HG02678 (cell line): Measurements from ENCODE around the gene ANK3.
A peak's percentile ranks its signal among the peaks of the same experiment; 100 is the strongest.

ENCODE experiments used
- ATAC-seq: cut with Tn5 transposase; IDR thresholded peaks from one replicate; pipeline ENCODE4 v1.9.1; 2021; ENCODE audit warnings: mild to moderate bottlenecking, moderate library complexity; ENCODE audit not compliant: unreplicated experiment

Gene ANK3

DNA sequence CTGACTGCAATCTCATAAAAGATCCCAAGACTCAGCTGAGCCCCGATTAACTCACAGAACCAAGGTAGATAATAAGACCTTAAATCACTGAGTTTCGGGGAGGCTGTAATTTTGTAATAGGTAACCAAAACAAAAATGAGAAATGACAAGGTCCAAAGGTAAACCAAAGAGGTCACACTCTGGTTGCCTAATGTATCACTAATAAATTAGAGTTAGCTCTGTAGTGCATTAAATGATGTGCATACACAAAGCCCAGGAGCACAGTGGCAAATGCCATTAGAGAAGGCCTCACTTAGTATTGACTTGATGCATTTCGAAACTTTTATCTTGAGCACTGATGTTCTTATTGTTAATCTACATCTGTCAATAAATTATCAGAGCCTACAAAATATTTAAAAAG, 245.6 kb downstream of the ANK3 start:
- ATAC-seq: no peak

DNA sequence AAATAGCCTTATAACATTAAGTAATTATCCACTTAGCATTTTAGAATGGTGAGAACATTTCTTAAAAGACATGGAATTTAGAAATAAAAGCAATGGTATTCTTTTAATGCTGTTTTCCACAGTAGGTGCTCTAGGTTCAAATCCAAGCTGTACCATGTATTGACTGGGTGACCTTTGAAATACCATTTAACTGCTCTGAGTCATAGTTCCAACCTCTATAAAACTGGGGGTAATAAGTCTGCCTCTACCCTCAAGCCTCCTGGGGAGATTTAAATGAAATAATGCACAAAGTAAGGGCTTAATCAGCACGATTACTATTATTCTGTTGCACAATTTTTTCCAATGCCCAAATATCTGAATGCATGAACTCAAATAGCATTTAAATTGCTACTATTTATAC, 246.9 kb downstream of the ANK3 start:
- ATAC-seq: no peak

DNA sequence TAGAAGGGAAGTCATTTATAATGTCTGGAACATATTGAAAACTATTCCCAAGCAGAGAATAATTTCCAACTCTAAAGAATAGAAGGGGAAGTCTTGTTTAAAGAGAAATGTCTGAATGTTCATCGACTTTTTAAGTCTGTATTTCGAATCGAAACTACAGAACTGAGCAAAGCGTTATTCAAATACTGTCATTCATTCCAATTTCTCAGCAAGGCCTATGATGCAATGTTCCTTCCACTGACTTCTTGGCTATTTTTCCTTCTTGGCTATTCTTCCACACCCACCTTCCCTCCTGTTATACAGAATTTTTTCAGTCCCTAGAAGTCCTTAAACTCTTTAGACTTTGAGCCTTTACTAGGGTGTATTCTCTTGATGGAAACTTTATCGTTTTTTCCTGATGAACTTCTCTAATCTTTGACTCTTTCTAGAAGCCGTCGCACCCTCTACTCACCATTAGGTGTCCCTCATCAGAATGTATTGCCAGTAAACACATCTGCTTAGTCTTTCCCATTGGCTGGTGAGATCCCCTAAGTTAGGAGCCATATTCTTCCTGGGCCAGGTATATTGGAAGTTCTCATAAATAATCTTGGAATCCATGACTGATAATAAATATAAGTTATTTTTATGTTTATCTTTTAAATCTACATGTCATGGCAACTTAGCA, 247.6 kb downstream of the ANK3 start:
- ATAC-seq: no peak

DNA sequence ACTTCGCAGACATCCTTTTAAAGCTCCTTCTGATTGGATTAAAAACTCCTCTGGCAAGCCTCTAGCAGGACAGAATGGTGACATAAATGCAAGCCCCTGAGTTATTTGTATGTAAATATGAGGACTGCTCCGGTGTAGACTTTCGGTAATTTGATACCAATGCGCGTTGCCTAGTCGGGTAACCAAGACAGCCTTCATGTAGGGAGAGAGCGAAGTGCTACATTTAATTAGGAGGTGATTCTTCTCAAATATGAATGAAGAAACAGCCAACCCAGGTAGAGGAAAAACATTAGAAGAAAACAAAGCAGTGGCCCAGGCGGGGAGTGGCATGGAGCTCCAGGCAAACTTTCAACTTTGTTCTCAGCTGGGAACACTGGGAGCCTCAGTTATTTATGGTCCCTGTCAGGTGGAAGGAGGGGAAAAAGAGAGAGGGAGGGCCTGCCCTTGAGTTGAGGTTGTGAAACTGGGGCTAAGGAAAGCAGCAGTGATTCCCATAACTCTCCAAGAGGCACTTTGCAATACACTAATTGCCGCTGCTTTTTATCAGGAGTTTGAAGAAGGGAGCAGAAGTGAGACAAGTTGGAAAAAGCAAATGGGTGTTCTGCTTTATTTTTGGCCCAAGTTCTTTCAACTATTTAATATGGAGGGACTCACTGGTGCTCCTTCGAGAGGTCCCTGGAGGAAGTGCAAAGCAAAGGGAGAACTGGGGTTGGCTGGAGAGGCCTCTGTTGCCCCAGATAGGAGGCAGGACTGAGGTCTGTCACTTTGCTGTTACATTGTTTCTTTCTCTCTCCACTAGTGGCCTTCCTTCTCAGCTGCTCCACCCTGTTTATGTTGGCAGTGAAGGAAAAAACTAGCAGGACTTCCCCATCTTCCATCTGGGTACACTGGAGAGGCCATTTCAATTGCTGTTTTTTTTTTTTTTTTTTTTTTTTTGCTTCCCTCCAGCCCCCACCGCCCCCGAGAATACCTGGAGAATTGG, 248.7 kb downstream of the ANK3 start:
- ATAC-seq: no peak

- no peak for ATAC-seq
Measured at GRCh38 chr10:60139798-60140566, 249.7 kb downstream of the ANK3 start.

DNA sequence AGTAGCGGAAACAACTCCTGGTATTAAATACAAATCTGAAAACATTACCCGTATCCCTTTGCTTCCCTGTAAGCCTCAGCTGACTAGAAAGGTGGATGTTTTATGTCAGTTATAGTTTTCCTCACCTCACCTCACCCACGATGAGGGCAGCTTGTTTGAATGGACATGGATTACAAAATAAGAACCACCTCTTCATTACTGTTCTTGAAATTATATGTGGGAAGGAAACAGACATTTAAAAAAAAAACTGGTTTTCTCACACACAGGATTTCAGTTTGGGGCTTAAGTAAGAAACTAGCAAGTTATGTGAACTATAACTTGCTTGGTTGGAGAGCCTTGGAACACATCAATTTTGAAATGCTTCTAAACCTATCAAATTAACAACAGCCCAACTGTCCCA, 250.4 kb downstream of the ANK3 start:
- no peak for ATAC-seq

DNA sequence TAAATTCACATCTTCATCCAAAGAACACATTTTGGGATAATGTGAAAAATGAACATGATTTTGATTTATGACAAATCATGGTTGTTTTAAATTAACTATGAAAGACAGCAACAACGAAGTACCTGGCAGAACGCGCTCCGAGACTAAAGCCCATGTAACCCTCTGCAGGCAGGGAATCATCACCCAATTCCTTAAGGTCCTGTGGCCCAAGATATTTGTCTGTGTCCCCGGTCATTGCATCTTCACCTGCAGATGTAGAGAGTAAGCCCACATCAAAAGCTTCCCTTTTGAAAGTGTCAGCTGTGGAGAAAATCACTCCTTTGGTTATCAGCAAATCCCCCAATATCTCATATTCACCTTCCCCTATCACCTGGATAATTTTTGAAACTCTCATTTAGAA, 250.8 kb downstream of the ANK3 start:
- ATAC-seq: no peak

DNA sequence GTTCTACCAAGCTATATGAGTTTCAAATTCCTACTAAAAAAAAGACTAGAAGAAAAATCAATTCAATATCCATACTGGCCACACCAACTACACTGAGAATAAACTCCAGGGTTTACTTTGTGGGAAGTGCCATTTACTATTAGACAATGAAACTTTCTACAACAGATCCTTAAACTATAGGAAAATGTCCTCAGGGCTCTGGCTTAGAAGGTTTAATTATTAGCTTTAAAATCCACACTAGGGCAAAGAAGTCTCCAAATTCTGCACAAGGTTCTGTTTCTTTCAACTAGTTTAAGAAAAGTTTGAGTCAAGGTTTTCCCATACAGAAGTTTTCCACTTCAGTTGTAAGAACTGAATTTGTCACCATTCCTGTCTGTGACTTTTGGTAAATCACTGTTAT, 251.6 kb downstream of the ANK3 start:
- ATAC-seq: no peak

DNA sequence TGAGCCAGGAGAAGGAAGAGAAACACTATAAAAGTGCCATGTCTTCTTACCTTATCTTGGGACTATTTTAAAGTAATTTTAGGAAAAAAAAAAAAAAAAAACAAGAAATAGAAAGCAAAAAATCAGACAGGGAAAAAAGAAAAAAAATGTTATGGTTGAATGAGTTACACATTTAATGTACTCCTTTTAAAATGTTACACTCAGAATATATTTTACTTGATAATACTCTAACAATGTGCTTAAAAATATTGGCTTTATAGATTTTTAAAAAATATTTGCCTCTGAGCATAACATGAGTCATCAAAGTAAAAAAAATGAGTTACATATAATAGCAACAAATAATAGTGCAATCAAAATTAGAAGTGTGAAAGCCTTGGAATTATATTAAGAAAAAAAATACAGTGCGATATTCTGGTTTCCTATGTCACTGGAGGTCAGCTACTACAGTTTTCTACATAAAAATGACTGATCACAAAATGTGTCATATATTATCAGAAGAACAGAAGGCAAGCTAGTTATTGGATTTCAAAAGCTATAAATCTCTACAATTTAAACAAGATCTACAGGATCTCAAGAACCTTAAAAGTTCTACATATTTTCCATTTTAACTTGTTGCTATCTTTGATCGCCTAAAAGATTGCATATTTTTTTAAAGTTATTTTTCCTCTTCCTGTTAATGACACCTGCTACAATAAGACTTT, 252.2 kb downstream of the ANK3 start:
- ATAC-seq: no peak

- peak; percentile 60 for ATAC-seq
Measured at GRCh38 chr10:60135020-60135419, 254.7 kb downstream of the ANK3 start.

GRCh38 chr10:60134548-60134947, 255.1 kb downstream of the ANK3 start:
- ATAC-seq: no peak

DNA sequence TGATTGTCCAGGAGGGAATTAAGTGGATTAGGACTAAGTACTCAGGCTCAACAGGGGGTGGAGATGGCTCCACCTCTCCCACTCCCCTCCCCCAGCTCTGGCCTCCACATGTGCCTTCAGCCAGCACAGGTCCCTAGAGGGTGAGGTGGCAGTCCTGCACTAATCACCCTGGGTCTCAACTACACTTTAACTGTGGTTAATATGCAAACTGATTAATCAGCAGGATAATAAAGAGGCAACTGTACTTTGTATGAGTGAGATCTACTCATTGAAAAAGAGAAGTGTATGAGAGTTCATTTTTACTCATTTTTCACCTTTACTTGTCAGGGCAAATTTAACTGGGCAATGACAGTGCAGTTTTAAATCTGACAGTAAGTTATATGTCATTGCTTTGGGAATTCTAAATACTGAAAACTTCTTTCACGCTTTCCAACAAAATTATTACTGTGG, 259.5 kb downstream of the ANK3 start:
- peak; percentile 55 for ATAC-seq

DNA sequence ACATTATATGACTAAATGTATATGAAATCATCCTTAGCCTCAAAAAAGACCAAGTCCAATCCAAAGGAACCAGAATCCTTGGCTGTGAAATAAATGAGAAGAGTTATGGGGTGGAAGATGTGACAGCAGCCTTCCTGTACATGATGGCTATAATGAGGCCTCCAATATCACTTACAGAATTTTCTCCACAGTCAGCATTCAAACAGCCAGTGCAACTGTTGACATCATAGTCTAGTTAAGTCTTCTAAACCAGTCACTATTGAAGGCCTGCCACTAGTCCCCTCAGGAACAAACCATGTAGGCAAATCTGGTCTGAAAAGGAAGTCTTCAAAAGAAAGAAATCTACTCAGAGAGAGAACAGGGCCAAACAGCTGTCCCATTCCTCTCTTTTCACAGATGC, 263.8 kb downstream of the ANK3 start:
- no peak for ATAC-seq

DNA sequence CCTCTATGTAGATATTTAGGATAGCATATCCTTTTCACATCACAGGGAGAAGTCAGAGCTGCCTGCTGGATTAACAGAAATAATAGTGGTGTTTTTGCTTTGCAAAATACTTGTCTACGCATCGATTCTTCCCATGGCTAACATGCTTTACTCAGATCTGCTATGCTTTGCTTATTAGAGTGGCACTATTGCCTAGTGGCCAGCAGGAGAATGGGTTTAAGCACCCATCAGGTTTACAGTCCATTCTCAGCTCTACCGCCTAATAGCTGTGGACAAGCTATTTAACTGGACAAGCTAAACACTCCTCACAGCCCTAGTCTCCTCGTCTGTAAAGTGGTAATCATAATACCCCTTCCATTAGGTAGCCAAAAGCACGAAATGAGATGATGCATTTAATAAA, 265.1 kb downstream of the ANK3 start:
- no peak for ATAC-seq

- no peak for ATAC-seq
Measured at GRCh38 chr10:60123668-60124067, 266.0 kb downstream of the ANK3 start.

- no peak for ATAC-seq
Measured at GRCh38 chr10:60123172-60123571, 266.5 kb downstream of the ANK3 start.

- ATAC-seq: no peak
Measured at GRCh38 chr10:60122190-60122589, 267.5 kb downstream of the ANK3 start.

- no peak for ATAC-seq
Measured at GRCh38 chr10:60114765-60115586, 274.7 kb downstream of the ANK3 start.

- ATAC-seq: no peak
Measured at GRCh38 chr10:60110739-60111138, 278.9 kb downstream of the ANK3 start.
